Sciatic nerve (tissue), 2 donors: ENCODE measurements around the gene DCDC2. TPM values are rescaled to one million over a fixed set of nuclear protein-coding genes. Genes with fewer than 3 reads are reported as not detected.
"Not testable (repeated sequence)": the region's sequence is repeated elsewhere in the genome, so short reads cannot be mapped to it uniquely, and the experiment has no call there.

ENCODE experiments used
- ATAC-seq: fragments of 200-7000 bp; cut with Tn5 transposase; one replicate; pipeline ENCODE4 v1.9.1; 2020; ENCODE audit warnings: mild to moderate bottlenecking, moderate library complexity
- DNase-seq: peaks from one replicate; pipeline ENCODE4 v3.0.0-alpha.2; 2020; ENCODE audit warnings: low spot score
- intact Hi-C: fragments of 100-400 bp; cut with DNase I; formaldehyde crosslinking; loops from one replicate; pipeline ENCODE4 v1.14.2; 2022
- total RNA-seq: library from RNA; stranded (reverse); fragmentation: NEBNext Ultra II Directional; extraction: Animal tissue kit (Norgen Biotek cat#: 25700); gene quantifications from one replicate; pipeline ENCODE4 v1.2.1, GENCODE V29; 2021
- donor health status: DM: no; HTN: no; CAD: no.
- donor health status: DM: no; HTN: no; CAD: no.

The DCDC2 gene
- total RNA-seq, 1 donor from 2014 or later, result not detected

- DNase-seq (no peak), ATAC-seq (no peak)
- intact Hi-C loops, result no loop called here
Measured at GRCh38 chr6:24287239-24287638, 70.6 kb downstream of the DCDC2 start.

- ATAC-seq (no peak), DNase-seq (no peak)
- intact Hi-C loops, result no loop called here
Measured at GRCh38 chr6:24284006-24284405, 73.9 kb downstream of the DCDC2 start.

DNA sequence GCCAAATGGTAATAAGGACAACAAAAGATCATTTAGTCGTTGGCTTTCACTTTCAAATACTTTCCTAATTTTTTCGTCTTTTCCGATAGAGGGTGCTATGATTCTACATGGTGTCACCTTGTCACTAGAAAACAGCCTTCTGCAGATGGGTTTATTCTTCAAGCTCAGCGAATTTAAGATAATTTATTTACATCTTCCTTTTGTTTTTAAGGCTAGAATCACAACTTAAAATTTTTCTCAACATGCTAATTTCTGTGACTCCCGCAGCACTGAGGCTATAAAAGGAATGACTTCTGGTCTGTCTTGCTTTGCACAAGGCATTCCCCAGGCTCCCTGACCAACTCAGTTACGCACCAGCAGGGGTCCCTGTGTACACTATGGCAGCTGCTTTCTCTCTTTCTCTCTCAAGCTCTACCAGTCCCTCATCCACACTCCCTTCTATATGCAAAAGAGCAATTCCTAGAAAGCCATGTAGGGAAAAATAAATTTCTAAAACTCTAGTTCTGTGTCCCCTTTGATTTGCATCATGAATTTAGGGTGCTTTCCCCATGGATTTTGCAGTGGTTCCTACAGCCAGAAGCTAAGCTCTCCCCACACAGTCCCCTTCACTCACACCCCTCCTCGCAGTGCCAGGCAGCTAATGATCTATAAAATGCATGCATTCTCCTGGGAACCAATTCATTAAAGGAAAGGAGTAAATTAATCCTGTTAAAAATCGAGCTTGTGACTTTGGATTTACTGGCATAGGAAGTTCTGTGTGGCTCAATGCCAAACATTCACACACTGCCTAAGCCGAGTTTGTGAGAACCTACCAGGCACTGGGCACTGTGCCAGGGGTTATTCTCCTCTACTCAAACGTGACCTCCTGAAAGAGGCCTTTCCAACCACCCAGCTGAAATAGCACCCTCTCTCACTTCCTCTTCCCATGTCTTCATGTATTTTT lies 74.5 kb downstream of the DCDC2 start:
- DNase-seq (peak; percentile 82), ATAC-seq (peak; percentile 83)
- intact Hi-C loops, result no loop called here

DNA sequence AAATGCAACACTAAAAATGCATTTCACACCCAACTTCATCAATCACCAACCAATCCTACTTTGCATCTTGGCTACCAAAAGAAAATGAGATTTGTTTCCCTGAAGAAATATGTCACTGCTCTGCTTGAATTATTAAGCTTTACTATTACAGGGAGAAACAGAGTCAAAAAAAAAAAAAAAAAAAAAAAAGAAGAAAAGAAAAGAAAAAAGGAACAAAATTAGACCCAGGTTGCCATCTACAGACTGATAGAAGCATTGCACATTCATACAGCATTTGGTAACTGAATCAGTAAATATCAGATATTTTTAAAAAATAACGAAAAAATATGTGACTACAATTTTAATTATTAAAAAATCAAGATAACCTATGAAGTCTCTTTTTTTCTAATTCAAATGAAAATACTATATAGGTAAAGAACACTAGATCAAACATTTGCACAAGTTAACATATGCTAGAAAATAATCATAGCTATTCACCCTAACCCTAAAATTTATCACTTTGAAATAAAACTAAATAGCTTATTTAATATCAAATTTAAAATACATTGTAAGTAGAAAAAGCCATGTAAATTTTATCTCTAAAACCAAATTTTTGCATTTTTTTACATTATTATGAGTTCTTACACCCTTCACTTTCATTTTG lies 83.3 kb downstream of the DCDC2 start:
- DNase-seq (no peak), ATAC-seq (no peak)
- intact Hi-C loops, result no loop called here

DNA sequence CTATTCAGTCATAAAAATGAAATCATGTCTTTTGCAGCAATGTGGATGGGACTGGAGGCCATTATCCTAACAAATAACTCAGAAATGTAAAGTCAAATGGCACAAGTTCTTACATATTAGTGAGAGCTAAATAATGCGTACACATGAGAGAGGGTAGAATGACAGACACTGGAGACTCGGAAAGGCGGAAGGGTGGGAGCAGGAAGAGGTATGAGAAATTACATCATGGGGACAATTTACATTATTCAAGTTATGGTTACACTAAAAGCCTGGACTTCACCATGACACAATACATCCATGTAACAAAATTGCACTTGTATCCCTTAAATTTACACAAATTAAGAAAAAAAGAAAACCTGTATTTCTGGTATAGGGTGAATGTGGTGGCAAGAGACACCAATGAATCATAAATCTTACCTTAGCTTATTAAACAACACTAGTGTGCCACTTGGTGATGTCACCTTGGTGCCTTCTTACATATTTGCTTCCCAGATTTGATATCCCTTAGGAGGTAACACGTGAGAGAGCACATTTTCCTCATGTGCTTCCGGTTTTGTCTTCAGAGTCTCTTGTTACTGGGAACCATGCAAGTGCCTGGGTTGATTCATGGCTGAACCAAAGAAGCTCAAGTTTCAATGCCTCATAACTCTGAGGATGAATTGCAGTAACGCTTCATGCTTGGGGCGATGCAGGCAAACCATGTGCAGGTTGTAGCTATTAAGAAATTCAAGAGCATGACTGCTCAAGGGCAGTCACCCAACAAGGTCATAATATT lies 84.6 kb downstream of the DCDC2 start:
- DNase-seq (no peak), ATAC-seq (no peak)
- intact Hi-C loops, result no loop called here

GRCh38 chr6:24272553-24272952 lies 85.3 kb downstream of the DCDC2 start:
- no peak for ATAC-seq
- no peak for DNase-seq
- intact Hi-C loops, result no loop called here

- intact Hi-C loops, result no loop called here
- DNase-seq (no peak), ATAC-seq (no peak)
Measured at GRCh38 chr6:24272148-24272547, 85.7 kb downstream of the DCDC2 start.

DNA sequence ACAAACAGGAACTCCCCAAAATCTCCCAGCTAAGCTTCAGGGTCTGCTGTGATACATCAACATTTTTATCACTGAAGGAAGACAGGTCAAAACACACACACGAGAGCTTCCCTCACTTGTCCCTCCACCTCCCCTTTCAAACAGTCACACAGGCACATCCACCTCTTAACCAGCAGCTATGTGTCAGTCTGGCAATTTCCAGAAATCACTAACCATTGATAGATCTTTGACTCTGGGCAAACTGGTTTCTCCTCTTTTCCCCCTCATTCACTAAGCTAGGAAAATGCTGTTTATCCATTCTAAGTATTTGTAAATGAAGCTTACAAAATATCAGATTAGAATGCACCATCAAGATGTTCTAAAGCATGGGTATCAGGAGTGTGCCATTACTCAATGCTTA lies 87.8 kb downstream of the DCDC2 start:
- DNase-seq (no peak), ATAC-seq (no peak)
- intact Hi-C loops, result no loop called here

GRCh38 chr6:24258214-24258613 lies 99.6 kb downstream of the DCDC2 start:
- intact Hi-C loops, DNase-seq: not testable (repeated sequence)

GRCh38 chr6:24257282-24257681 lies 100.6 kb downstream of the DCDC2 start:
- ATAC-seq, result no peak
- intact Hi-C loops, result no loop called here
- DNase-seq, result no peak

More at GRCh38 chr6:24258214-24258613, 99.6 kb downstream of the DCDC2 start:
- not testable (repeated sequence) for ATAC-seq

DNA sequence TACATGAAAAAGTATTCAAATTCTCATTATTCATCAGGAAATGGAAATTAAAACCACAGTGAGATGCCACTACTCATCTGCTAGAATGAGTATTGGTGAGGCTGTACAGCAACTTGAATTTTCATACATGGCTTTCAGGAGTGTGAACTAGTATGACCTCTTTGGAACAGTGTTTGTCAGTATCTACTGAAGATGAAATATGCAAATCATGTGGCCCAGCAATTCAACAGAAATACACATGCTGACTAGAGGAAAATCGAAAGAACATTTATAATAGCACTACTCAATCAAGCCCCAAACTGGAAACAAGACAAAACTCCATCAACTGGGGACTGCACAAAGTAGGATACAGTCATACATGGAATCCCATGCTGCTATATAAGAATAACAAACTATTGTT lies 102.2 kb downstream of the DCDC2 start:
- intact Hi-C loops, result no loop called here
- ATAC-seq, result no peak

GRCh38 chr6:24253360-24253759 lies 104.5 kb downstream of the DCDC2 start:
- ATAC-seq (no peak), DNase-seq (no peak)
- intact Hi-C loops, result no loop called here

More for the DNA sequence above, 102.2 kb downstream of the DCDC2 start:
- no peak for DNase-seq

GRCh38 chr6:24252280-24252679 lies 105.6 kb downstream of the DCDC2 start:
- intact Hi-C loops, result no loop called here
- ATAC-seq (no peak), DNase-seq (no peak)

- intact Hi-C loops, result no loop called here
- DNase-seq (no peak), ATAC-seq (no peak)
Measured at GRCh38 chr6:24251339-24251738, 106.5 kb downstream of the DCDC2 start.

- no peak for ATAC-seq
- intact Hi-C loops, result no loop called here
- DNase-seq, result no peak
Measured at GRCh38 chr6:24249926-24250325, 107.9 kb downstream of the DCDC2 start.

DNA sequence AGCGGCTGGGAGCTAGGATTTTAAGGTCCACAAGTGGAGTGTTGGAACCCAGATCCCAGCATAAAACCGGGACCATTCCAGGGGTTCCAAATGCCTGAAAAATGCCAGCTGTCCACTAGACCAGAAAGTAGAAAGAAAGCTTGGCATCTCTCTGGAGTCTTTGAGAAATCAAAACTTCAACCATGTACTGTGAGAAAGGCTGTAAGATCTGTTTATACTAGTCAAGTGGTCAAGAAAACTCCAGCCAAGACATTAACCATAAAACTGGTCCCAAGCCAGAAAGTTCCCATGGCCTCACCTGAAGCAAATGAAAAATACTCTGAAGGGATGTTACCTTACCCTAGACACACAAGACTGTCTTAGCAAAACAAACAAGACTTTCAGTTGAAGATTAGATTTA lies 112.6 kb downstream of the DCDC2 start:
- intact Hi-C loops, result no loop called here
- ATAC-seq, result no peak
- DNase-seq, result no peak

DNA sequence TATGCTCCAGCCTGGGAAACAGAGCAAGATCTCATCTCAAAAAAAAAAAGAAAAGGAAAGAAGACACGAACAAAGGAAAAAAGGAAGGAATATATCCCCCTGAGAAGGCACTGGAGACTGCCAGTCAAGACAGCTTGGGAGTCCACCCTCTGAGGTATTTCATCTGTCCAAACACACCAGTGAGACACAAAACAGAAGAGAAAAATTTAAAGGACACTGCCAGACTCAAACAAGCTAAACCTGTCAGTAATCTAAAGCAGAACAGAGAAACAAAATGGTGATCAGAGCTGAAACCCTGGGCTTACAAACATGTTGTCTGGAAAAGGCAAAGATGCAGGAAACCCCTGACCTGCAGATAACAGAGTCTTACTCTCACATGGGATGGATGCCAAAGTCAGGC lies 114.9 kb downstream of the DCDC2 start:
- intact Hi-C loops, result no loop called here
- DNase-seq (no peak), ATAC-seq (no peak)

GRCh38 chr6:24241779-24242178 lies 116.1 kb downstream of the DCDC2 start:
- ATAC-seq, intact Hi-C loops, DNase-seq: not testable (repeated sequence)

- intact Hi-C loops, result no loop called here
Measured at GRCh38 chr6:24240943-24241342, 116.9 kb downstream of the DCDC2 start.

More at GRCh38 chr6:24240943-24241342, 116.9 kb downstream of the DCDC2 start:
- DNase-seq (no peak), ATAC-seq (no peak)
